IMR-90 (cell line): ENCODE measurements around the gene B3GLCT. TPM values are rescaled to one million over a fixed set of nuclear protein-coding genes. Genes with fewer than 3 reads are reported as not detected.

Experiments
- ATAC-seq: fragments of 200-7000 bp; cut with Tn5 transposase; 2 replicates; pipeline ENCODE4 v1.9.1; 2020; ENCODE audit warnings: low read depth, mild to moderate bottlenecking, moderate library complexity
- BruUV-seq: library from RNA; stranded (reverse); fragments of 400-500 nt; replicated peaks from 2 replicates; lab custom pipeline; 2021; lab: Mats Ljungman, UMichigan
- CTCF ChIA-PET: fragments of 300-600 bp; formaldehyde crosslinking; extraction: SDS; loops from one replicate; lab custom pipeline; 2021; ENCODE audit warnings: antibody characterized with exemption; lab: Yijun Ruan, JAX
- POLR2A ChIA-PET: fragments of 300-600 bp; sonication (Branson Sonifier 250); formaldehyde crosslinking; loops from one replicate; lab custom pipeline; 2022; ENCODE audit warnings: antibody characterized with exemption; ENCODE audit not compliant: unreplicated experiment; lab: Charles Lee
- DNase-seq: peaks from one replicate; pipeline ENCODE4 v3.0.0; 2013
- H2AFZ ChIP-seq: replicated peaks from 2 replicates; pipeline ENCODE3; 2013; ENCODE audit warnings: low read length, mild to moderate bottlenecking; ENCODE audit not compliant: poor library complexity
- H2AK5ac ChIP-seq: 2 replicates; pipeline ENCODE4 v1.6.1; 2013; ENCODE audit warnings: low read depth, low read length, inconsistent platforms
- H2AK9ac ChIP-seq: replicated peaks from 2 replicates; pipeline ENCODE3; 2013; ENCODE audit warnings: mild to moderate bottlenecking, low read depth, low read length, moderate library complexity; ENCODE audit not compliant: poor library complexity
- H2BK120ac ChIP-seq: 2 replicates; pipeline ENCODE4 v1.6.1; 2013; ENCODE audit warnings: low read depth, low read length, inconsistent platforms
- H2BK15ac ChIP-seq: 3 replicates; pipeline ENCODE4 v1.6.1; 2013; ENCODE audit warnings: low read depth, low read length, inconsistent platforms
- H2BK20ac ChIP-seq: 2 replicates; pipeline ENCODE4 v1.6.1; 2013; ENCODE audit warnings: low read depth, mild to moderate bottlenecking, inconsistent platforms, low read length, moderate library complexity
- H2BK5ac ChIP-seq: 2 replicates; pipeline ENCODE4 v1.6.1; 2013; ENCODE audit warnings: mild to moderate bottlenecking, low read depth, low read length, inconsistent platforms; ENCODE audit not compliant: poor library complexity, severe bottlenecking
- H3K14ac ChIP-seq: replicated peaks from 2 replicates; pipeline ENCODE4 v1.6.1; 2013; ENCODE audit warnings: low read depth, low read length, inconsistent platforms
- H3K18ac ChIP-seq: 2 replicates; pipeline ENCODE4 v1.6.1; 2013; ENCODE audit warnings: low read depth, low read length, control low read depth
- H3K23ac ChIP-seq: 2 replicates; pipeline ENCODE4 v1.6.1; 2013; ENCODE audit warnings: low read depth, low read length, inconsistent platforms
- H3K27ac ChIP-seq: 2 replicates; pipeline ENCODE4 v1.5.1; 2013; ENCODE audit warnings: mild to moderate bottlenecking, control low read depth, low read length; ENCODE audit not compliant: insufficient read depth
- H3K27me3 ChIP-seq: 2 replicates; pipeline ENCODE4 v1.6.1; 2013; ENCODE audit warnings: low read length; ENCODE audit not compliant: control insufficient read depth, insufficient read depth
- H3K36me3 ChIP-seq: 2 replicates; pipeline ENCODE4 v1.6.1; 2013; ENCODE audit warnings: low read length, mixed read lengths; ENCODE audit not compliant: control insufficient read depth, insufficient read depth
- H3K4ac ChIP-seq: 2 replicates; pipeline ENCODE4 v1.6.1; 2013; ENCODE audit warnings: low read depth, low read length, inconsistent platforms
- H3K4me1 ChIP-seq: 2 replicates; pipeline ENCODE4 v1.6.1; 2013; ENCODE audit warnings: low read length, mixed read lengths; ENCODE audit not compliant: control insufficient read depth, insufficient read depth
- H3K4me2 ChIP-seq: 2 replicates; pipeline ENCODE4 v1.6.1; 2013; ENCODE audit warnings: low read depth, mild to moderate bottlenecking, control low read depth, low read length, moderate library complexity
- H3K4me3 ChIP-seq: 2 replicates; pipeline ENCODE4 v1.5.1; 2013; ENCODE audit warnings: low read depth, mild to moderate bottlenecking, control low read depth, low read length, moderate library complexity; ENCODE audit not compliant: insufficient read depth
- H3K56ac ChIP-seq: 2 replicates; pipeline ENCODE4 v1.6.1; 2013; ENCODE audit warnings: low read length, inconsistent platforms; ENCODE audit not compliant: insufficient read depth; ENCODE audit errors: extremely low read depth
- H3K79me1 ChIP-seq, 2 experiments: 2 replicates each; pipeline ENCODE4 v1.6.1; 2013; ENCODE audit warnings: low read length in 2 of 2, inconsistent platforms in 1 of 2, low read depth in 1 of 2
- H3K9ac ChIP-seq: 2 replicates; pipeline ENCODE4 v1.6.1; 2013; ENCODE audit warnings: low read depth, low read length, control low read depth
- H3K9me1 ChIP-seq: 2 replicates; pipeline ENCODE4 v1.6.1; 2013; ENCODE audit warnings: low read length, inconsistent platforms; ENCODE audit not compliant: insufficient read depth
- H3K9me3 ChIP-seq: 2 replicates; pipeline ENCODE4 v1.6.1; 2013; ENCODE audit warnings: low read length; ENCODE audit not compliant: control insufficient read depth, insufficient read depth
- H4K20me1 ChIP-seq: 2 replicates; pipeline ENCODE4 v1.6.1; 2013; ENCODE audit warnings: low read length, inconsistent platforms; ENCODE audit not compliant: insufficient read depth
- H4K5ac ChIP-seq: 2 replicates; pipeline ENCODE4 v1.6.1; 2013; ENCODE audit warnings: mild to moderate bottlenecking, low read depth, low read length, control low read depth
- H4K8ac ChIP-seq, 2 experiments: 2 replicates each; pipeline ENCODE4 v1.6.1; 2013; ENCODE audit warnings: low read depth in 2 of 2, low read length in 2 of 2, control low read depth in 1 of 2, inconsistent platforms in 1 of 2
- H4K91ac ChIP-seq: 2 replicates; pipeline ENCODE4 v1.6.1; 2013; ENCODE audit warnings: low read depth, low read length, inconsistent platforms; ENCODE audit not compliant: insufficient read depth
- BHLHE40 ChIP-seq: fragments of 150-350 bp; IDR thresholded peaks from 2 replicates; pipeline ENCODE4 v1.6.1; 2016; ENCODE audit warnings: mild to moderate bottlenecking, low read depth, low read length
- CEBPB ChIP-seq: IDR thresholded peaks from 2 replicates; pipeline ENCODE4 v1.6.1; 2012; ENCODE audit warnings: low read depth, low read length, improper control_type of control experiment
- CHD1 ChIP-seq: IDR thresholded peaks from 2 replicates; pipeline ENCODE4 v1.6.1; 2012; ENCODE audit warnings: low read depth, low read length, improper control_type of control experiment
- FOS ChIP-seq: fragments of 150-350 bp; IDR thresholded peaks from 2 replicates; pipeline ENCODE4 v1.6.1; 2016; ENCODE audit warnings: low read depth, low read length
- MAFK ChIP-seq: IDR thresholded peaks from 2 replicates; pipeline ENCODE4 v1.6.1; 2012; ENCODE audit warnings: low read depth, low read length, improper control_type of control experiment
- MAZ ChIP-seq: IDR thresholded peaks from 2 replicates; pipeline ENCODE4 v1.6.1; 2012; ENCODE audit warnings: low read depth, mild to moderate bottlenecking, low read length, improper control_type of control experiment, moderate library complexity, borderline replicate concordance
- MXI1 ChIP-seq: IDR thresholded peaks from 2 replicates; pipeline ENCODE4 v1.6.1; 2012; ENCODE audit warnings: low read depth, mild to moderate bottlenecking, low read length, moderate library complexity, borderline replicate concordance
- NFE2L2 ChIP-seq: fragments of 150-350 bp; IDR thresholded peaks from 2 replicates; pipeline ENCODE4 v1.6.1; 2016; ENCODE audit warnings: low read depth, mild to moderate bottlenecking, low read length
- POLR2A ChIP-seq: IDR thresholded peaks from 2 replicates; pipeline ENCODE4 v1.6.1; 2012; ENCODE audit warnings: mild to moderate bottlenecking, low read depth, low read length
- RAD21 ChIP-seq: IDR thresholded peaks from 2 replicates; pipeline ENCODE4 v1.6.1; 2012; ENCODE audit warnings: low read length, improper control_type of control experiment
- RCOR1 ChIP-seq: IDR thresholded peaks from 2 replicates; pipeline ENCODE4 v1.6.1; 2012; ENCODE audit warnings: mild to moderate bottlenecking, low read length, improper control_type of control experiment; ENCODE audit not compliant: insufficient replicate concordance
- RFX5 ChIP-seq: IDR thresholded peaks from 2 replicates; pipeline ENCODE4 v1.8.0; 2012; ENCODE audit warnings: low read depth, mild to moderate bottlenecking, low read length, moderate library complexity
- SMC3 ChIP-seq: fragments of 150-350 bp; IDR thresholded peaks from 2 replicates; pipeline ENCODE4 v1.6.1; 2016; ENCODE audit warnings: low read depth, mild to moderate bottlenecking, antibody characterized with exemption, low read length, moderate library complexity
- USF2 ChIP-seq: fragments of 150-350 bp; IDR thresholded peaks from 2 replicates; pipeline ENCODE4 v1.6.1; 2017; ENCODE audit warnings: mild to moderate bottlenecking, antibody characterized with exemption, low read length, low read depth
- WGBS, 2 experiments: methylation state at CpG; one replicate each; pipeline versions ENCODE4 v1.1.5 to v1.1.7; 2013; ENCODE audit warnings: missing lambda C conversion rate in 2 of 2; ENCODE audit not compliant: insufficient read length in 1 of 2; ENCODE audit errors: extremely low coverage in 2 of 2; 5-methylcytosine and 5-hydroxymethylcytosine counted together
- dilution Hi-C: fragments of 300-500 bp; cut with HindIII; formaldehyde crosslinking; loops from one replicate; pipeline ENCODE4 v1.14.3; 2018; ENCODE audit warnings: low sequenced_read_pairs; ENCODE audit not compliant: unreplicated experiment
- in situ Hi-C: fragments of 300-500 bp; cut with MboI; formaldehyde crosslinking; loops from 3 replicates; pipeline ENCODE4 v1.14.3; 2019; ENCODE audit warnings: low sequenced_read_pairs, inconsistent platforms, mixed read lengths
- intact Hi-C: fragments of 100-400 bp; cut with micrococcal nuclease; formaldehyde crosslinking; loops from 2 replicates; pipeline ENCODE4 v1.10.0; 2022
- polyA plus RNA-seq, 3 experiments: library from polyadenylated mRNA; depleted of rRNA; stranded (reverse); fragments of >200 nt; gene quantifications; 2 replicates each; pipeline ENCODE4 v1.2.3, GENCODE V29; 2012; ENCODE audit warnings: low replicate concordance in 1 of 3
- total RNA-seq: library from RNA; depleted of rRNA; stranded (reverse); fragments of >200 nt; gene quantifications from 2 replicates; pipeline ENCODE4 v1.2.3, GENCODE V29; 2012
- TF ChIP-seq, protein P1 (sequence below): fragments of 150-350 bp; IDR thresholded peaks from 2 replicates; pipeline ENCODE4 v1.6.1; 2016; ENCODE audit warnings: low read depth, mild to moderate bottlenecking, low read length, moderate library complexity, borderline replicate concordance
- TF ChIP-seq, protein P2 (sequence below): conservative IDR thresholded peaks from 2 replicates; pipeline ENCODE4 v1.5.1; 2012; ENCODE audit warnings: mild to moderate bottlenecking, low read depth, low read length, improper control_type of control experiment

Gene B3GLCT
- total and polyA plus RNA-seq, 2 of the 4 experiments (the other 2 are of a cell fraction): 2.0 to 4.5 TPM

DNA sequence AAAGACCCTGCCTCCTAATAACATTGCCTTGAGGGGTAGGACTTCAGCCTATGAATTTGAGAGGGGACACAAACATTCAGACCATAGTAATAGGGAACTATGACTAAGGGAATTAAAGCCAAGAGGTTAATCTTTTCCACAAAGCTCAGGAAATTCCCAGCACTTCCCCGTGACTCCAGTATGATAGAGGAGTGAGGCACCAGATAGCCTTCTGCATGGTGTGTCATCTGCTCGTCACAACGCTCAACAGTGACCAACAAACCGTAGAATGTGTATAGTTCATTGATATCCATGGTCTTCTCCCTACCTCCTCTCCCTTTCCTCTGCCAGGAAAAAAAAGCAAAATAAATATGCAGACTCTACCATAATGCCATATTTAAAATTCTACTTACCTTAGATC lies 64.4 kb downstream of the B3GLCT start:
- H4K20me1 ChIP-seq: no peaks in the 10 kb centered on the region
- no peak overlapping the region for H3K23ac ChIP-seq
- no peak for TF ChIP-seq MAZ
- TF ChIP-seq RCOR1: no peak
- TF ChIP-seq CHD1: no peak
- TF ChIP-seq FOS: no peak
- TF ChIP-seq MXI1: no peak
- no peak for TF ChIP-seq MAFK
- TF ChIP-seq POLR2A: no peak
- TF ChIP-seq CEBPB: no peak
- TF ChIP-seq, protein P1, sequence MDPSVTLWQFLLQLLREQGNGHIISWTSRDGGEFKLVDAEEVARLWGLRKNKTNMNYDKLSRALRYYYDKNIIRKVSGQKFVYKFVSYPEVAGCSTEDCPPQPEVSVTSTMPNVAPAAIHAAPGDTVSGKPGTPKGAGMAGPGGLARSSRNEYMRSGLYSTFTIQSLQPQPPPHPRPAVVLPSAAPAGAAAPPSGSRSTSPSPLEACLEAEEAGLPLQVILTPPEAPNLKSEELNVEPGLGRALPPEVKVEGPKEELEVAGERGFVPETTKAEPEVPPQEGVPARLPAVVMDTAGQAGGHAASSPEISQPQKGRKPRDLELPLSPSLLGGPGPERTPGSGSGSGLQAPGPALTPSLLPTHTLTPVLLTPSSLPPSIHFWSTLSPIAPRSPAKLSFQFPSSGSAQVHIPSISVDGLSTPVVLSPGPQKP: no peak
- TF ChIP-seq USF2: no peak
- TF ChIP-seq RAD21: no peak
- TF ChIP-seq, protein P2, sequence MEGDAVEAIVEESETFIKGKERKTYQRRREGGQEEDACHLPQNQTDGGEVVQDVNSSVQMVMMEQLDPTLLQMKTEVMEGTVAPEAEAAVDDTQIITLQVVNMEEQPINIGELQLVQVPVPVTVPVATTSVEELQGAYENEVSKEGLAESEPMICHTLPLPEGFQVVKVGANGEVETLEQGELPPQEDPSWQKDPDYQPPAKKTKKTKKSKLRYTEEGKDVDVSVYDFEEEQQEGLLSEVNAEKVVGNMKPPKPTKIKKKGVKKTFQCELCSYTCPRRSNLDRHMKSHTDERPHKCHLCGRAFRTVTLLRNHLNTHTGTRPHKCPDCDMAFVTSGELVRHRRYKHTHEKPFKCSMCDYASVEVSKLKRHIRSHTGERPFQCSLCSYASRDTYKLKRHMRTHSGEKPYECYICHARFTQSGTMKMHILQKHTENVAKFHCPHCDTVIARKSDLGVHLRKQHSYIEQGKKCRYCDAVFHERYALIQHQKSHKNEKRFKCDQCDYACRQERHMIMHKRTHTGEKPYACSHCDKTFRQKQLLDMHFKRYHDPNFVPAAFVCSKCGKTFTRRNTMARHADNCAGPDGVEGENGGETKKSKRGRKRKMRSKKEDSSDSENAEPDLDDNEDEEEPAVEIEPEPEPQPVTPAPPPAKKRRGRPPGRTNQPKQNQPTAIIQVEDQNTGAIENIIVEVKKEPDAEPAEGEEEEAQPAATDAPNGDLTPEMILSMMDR: no peak
- TF ChIP-seq SMC3: no peak
- TF ChIP-seq NFE2L2: no peak
- TF ChIP-seq BHLHE40: no peak
- TF ChIP-seq RFX5: no peak
- H3K56ac ChIP-seq: no peak overlapping the region
- no peak overlapping the region for H2BK5ac ChIP-seq
- no peak overlapping the region for H3K27ac ChIP-seq
- ATAC-seq: no peak
- H3K4me1 ChIP-seq: no peaks in the 10 kb centered on the region
- POLR2A ChIA-PET: no interaction called here
- H2BK120ac ChIP-seq: no peak overlapping the region
- peak; percentile 29 for DNase-seq
- no peak overlapping the region for H2BK15ac ChIP-seq
- dilution Hi-C loops: no loop called here
- no peak overlapping the region for H4K5ac ChIP-seq
- no peak overlapping the region for H3K4ac ChIP-seq
- H4K91ac ChIP-seq: no peak overlapping the region
- CTCF ChIA-PET: no interaction called here
- no CpG with 5 or more reads among the region's 4 CpGs for WGBS, 2 experiments
- H3K9me1 ChIP-seq: no peaks in the 10 kb centered on the region
- H3K36me3 ChIP-seq: no peaks in the 10 kb centered on the region
- no peak overlapping the region for H3K14ac ChIP-seq
- BruUV-seq: no TSS peak
- H2AK9ac ChIP-seq: no peak overlapping the region
- intact Hi-C loops: no loop called here
- in situ Hi-C loops: no loop called here
- H3K4me2 ChIP-seq: no peak overlapping the region
- no peak overlapping the region for H2BK20ac ChIP-seq
- H3K9me3 ChIP-seq: no peaks in the 10 kb centered on the region
- no peak overlapping the region for H3K9ac ChIP-seq
- no peak overlapping the region for H4K8ac ChIP-seq
- no peak overlapping the region for H2AFZ ChIP-seq
- no peaks in the 10 kb centered on the region for H3K79me1 ChIP-seq
- no peak overlapping the region for H3K18ac ChIP-seq
- H3K27me3 ChIP-seq: no peaks in the 10 kb centered on the region
- no peak overlapping the region for H2AK5ac ChIP-seq
- no peak overlapping the region for H3K4me3 ChIP-seq
